Measurements from ENCODE around the gene SGPP2.

SGPP2 gene

DNA sequence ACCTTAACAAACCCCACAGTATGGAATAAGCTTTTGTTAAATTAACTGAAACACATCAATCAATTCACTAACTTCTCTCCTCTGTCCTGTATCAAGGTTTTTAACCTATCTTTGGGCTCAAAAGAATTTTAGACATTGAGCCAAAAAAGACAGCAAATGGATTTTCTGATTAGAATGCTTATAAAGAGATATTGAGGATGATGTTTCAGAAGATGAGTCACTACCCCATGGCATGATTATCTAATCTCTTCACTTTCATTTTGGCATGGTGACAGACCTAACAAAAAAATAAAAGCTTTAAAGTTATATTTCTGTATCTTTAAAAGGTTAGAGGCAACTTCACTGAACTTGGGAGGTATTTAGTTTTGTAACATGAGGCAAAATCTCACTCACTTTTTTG, 55.5 kb downstream of the SGPP2 start:
- no peak for DNase-seq

GRCh38 chr2:222480497-222480896, 56.2 kb downstream of the SGPP2 start:
- no peak for DNase-seq

- no peak for DNase-seq
These were observed 57.6 kb downstream of the SGPP2 start for GRCh38 chr2:222481941-222482340.

- DNase-seq, result no peak
These were observed 59.2 kb downstream of the SGPP2 start for GRCh38 chr2:222483513-222484039.

DNA sequence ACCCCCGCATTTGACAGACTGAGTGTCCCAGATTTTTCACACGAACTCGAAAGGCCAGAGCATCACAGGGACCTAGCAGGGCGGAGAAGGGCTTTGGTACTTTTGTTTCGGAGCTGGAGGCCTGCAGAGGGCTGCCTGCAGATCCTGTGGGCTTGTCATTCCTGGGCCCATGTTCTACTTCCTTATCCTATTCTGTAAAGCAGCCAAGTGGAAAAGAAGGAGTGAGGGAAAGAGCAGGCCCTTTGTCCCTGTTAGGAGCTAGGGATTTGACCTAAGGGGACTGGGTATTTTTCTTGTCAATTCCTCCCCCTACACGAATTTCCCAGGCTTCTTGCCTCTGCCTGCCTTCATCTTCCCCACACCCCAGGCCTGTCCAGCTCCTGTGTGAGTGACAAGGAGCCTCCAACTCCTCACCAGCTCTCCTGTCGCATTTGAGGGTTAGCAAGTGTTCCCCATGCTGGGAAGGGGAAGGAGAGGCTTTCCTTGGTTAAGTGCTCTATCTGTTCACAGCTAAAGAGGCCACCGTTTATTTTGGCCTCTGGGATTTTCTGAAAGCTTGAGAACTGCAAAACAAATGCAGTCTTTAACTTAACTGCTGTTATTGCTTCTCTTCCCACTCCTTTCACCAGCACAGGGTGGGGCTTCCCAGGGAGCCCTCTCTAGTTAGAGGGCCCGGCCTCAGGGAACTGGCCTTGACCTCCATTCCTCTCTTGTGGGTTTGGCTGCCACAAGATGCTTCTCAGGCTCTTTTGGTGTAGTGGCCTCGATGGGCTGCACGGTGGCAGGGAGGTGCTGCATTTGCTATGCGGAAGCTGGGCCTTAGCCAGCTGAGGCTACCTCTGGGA, 61.2 kb downstream of the SGPP2 start:
- DNase-seq, result no peak

DNA sequence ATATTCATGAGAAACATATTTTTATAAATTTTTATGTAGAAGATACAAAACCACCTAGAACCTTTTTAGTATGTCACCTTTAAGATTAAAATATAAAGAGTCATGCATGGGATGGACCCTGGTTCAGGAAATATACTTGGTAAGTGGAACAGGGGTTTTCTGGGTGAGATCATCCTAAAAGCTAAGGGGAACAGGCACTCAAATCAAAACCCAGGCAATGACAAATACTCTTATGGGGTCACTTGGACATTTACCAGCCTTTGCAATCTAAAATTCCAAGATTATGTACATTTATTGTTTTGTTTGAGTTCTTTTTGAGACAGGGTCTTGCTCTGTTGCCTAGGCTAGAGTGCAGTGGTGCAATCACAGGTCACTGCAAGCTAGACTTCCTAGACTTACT, 65.8 kb downstream of the SGPP2 start:
- no peak for DNase-seq

- DNase-seq, result no peak
These were observed 68.3 kb downstream of the SGPP2 start for GRCh38 chr2:222492683-222493082.

DNA sequence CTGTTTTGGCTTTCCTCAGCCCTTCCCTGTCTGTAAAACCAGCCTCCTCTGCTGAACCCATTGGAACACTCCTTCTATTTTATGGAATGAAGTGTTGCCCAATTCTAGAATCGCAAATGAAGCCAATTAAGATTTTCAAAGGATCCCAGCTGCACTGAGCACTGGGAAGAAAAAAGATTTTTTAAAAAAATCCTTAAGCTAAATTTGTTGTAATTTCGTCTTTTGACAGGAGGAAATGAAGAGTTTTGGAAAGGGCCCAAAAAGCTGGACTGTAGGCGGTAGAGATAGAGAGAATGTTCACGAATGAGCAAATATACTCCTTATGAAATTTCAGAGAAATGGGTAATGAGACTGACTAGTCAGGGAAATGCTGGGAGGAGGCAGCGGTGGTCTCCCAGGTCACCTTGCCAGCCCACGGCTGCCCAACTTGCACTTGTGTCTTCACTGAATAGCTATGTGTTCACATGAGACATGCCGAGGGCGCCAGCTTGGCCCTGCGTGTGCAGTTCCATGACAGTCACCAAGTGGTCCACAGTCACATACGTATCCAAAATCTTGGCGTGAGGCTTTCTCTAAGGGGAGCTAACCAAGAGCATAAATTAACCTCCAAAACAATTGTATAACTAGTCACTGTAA, 69.9 kb downstream of the SGPP2 start:
- DNase-seq, result no peak

- DNase-seq, result no peak
These were observed 71.0 kb downstream of the SGPP2 start for GRCh38 chr2:222495388-222495787.

- DNase-seq, result no peak
These were observed 74.9 kb downstream of the SGPP2 start for GRCh38 chr2:222499226-222499625.

DNA sequence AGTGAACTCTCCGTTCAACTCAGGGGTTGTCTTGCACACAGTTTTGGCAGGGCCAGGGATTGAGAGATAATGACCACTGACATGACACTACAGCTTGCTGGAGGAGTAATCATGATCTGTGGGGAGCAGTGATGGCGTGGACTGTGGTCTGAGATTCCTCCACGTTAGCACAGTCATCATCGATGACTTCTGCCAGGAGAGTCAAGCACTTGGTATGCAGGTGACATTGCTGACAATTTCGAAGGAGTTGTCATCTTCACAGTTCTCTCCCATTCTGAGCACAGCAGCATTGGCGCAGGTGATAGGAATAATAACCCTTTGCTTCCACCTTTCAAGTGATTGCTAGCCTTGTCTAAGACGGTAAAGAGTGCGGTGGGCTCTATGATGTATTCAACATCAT, 79.8 kb downstream of the SGPP2 start:
- DNase-seq, result no peak

DNA sequence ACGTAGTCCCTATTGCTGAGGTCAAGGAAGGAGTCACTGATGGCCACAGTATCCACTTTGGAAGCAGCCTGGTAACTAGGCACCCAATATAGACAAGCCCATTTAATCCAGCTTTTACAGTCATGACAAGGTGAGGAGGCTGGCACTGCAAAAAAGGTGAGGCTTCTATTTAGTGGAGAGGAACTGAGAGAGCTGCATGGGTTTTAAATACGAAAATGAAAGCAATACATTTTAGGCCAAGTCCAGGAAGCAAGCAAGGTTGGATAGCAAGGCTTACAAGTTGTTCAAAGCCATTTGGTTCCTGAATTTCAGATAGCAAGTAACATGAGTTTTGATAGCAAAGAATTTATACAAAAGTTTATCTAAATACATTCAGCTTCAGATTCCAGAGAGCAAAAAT, 80.4 kb downstream of the SGPP2 start:
- DNase-seq, result no peak

- DNase-seq, result no peak
These were observed 82.0 kb downstream of the SGPP2 start for GRCh38 chr2:222506230-222506935.

- DNase-seq, result no peak
These were observed 90.6 kb downstream of the SGPP2 start for GRCh38 chr2:222514901-222515300.

DNA sequence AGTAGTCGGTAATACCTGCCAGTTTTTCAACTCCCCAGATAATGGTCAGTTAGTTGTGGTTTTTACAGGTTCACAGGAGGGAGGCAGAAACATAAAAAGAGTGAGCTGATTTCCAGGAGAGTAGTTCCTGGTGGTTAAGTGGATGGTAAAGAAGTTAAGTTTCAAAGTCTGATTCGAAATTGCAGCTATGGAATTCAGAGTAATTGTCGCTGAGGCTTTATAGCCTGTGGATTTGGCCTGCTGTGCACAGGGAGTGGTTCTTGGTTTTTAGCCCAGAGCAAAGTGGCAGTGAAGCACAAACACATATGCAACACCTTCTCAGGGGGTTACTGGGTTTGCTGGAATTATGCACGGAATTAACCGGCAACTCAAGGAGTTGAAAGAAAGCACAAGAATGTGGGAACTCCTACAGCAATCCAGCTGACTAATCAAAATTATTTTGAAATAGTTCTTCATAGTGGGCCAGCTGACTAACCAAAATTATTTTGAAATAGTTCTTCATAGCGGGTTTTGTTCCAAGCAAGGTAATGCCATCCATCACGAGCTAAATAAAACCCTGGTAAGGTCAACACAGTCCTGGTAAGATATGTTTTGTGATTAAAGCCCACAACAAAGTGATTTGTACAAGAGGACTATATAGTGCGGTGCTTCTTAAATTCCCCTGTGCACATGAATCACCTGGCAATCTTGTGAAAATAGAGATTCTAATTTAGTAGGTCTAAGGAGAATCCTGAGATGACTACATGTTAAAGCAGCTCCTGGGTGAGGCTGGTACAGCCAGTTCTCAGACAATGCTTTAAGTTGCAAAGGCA, 94.4 kb downstream of the SGPP2 start:
- DNase-seq, result no peak

- DNase-seq, result no peak
These were observed 96.8 kb downstream of the SGPP2 start for GRCh38 chr2:222521099-222521498.

DNA sequence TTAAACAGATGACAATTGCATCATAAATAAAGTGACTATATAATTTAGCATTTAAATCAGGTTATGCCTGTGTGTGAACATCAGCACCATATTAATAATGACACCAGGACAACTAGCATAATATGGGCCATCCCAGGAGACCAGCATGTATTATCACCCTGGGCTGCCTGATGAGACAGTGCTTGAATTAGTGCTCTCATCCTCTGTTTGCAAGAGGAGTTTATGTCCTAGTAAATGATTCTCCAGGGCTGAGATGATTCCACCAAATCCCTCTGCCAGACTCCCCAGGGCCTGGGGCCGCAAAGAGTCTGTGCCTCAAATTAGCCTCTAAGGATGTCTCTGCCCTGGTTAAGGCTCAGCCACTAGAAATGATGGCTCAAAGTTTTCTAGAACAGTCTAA, 97.7 kb downstream of the SGPP2 start:
- DNase-seq, result no peak

DNA sequence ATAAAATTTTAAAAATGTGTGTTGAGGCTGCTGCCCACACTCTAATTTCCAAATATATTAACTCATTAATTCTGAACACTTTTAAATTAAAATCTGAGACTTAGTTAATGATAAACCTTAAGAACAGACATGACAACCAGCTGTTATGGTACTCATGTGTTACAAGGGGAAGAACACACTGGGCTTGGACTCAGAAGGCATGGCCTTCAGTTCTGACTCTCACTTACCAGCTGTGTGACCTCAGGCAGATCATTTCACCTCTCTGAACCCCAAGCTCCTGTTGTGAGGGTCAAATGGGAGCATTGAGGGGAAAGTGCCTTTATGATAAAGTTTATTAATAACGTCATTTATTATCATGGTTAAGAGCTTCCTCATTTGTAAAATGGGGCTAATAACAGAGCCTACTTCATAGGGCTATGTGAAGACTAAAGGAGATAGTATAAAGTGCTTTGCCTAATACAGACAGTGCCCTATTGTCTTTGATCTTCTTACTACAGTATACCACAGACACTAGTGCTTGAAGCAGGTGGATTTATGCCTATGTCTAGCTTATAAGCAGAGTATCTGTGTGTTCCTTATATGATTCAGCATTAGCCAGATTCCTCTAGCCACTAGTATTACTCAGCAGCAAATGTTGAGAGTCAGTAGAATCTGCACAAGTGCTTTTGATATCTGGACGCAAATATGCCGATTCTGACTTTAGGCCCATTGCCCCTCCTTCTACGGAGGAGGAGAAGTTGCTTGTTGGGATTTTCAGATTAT, 99.6 kb downstream of the SGPP2 start:
- DNase-seq, result no peak

DNA sequence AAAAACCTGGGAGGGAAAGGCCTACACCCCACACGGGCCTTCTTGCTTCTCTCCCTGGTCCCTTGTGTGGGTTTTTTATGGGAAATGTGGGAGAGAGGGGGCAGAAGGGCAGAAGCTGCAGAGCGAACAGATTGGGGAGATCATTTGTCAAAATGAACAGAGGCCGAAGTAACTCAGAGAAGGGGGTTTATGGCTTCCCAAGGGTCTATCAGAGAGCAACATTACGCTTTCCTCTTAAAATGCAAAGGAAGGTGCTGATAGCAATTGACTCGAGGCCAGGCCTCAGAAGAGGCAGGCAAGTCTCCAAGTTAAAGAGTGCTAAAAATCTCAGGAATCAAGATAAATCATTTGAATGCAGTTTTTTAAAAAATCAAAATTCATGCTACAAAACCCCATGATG, 101.5 kb downstream of the SGPP2 start:
- DNase-seq, result no peak

DNA sequence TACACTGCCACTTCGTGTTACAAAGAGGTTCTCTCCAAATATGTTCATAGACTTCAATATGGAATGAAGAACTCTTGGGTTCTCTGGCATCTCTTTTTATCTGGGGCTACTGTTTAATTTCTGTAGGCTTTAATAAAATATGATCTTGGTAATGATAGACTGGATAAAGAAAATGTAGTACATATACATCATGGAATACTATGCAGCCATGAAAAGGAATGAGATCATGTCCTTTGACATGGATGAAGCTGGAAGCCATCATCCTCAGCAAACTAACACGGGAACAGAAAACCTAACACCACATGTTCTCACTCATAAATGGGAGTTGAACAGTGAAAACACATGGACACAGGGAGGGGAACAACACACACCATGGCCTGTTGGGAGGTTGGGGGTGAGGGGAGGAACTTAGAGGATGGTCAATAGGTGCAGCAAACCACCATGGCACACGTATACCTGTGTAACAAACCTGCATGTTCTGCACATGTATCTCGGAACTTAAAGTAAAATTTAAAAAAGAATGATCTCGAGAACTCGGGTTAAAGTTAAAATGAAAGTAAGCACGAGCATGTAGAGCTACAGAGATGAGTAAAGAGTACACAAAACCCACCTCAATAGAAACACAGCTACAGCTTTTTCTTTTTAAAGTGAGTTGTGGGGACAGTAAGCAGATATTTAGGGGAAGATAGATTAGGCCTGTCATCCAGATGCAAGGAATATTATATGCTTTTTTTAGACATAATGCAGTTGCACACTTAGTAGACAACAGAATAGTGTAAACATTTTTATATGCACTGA, 102.3 kb downstream of the SGPP2 start:
- DNase-seq, result no peak

DNA sequence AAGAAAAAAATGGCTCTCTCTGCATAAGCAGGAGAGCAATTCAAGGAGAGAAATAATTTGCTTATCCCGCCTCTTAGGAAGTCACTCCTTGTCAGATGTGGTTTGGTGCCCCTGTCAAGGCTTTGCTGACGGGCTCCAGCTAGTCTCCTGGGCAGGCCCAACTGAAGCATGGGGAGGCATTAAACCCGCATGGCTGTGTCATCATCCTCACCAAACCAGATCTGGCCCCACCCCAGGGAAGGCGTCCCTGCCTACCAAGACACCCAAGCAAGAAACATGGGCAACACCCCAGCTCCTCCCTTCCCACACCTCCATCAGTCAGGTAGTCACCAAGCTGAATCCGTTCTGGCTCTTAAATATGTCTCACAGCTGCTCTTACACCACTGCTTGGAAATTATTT, 108.0 kb downstream of the SGPP2 start:
- DNase-seq, result no peak
